Caco-2 (cell line): ENCODE results near the gene NOP58. TPM values are rescaled to one million over a fixed set of nuclear protein-coding genes. Genes with fewer than 3 reads are reported as not detected.

Experiments
- BruUV-seq: library from RNA; stranded (reverse); fragments of 400-500 nt; replicated peaks from 2 replicates; lab custom pipeline; 2021; lab: Mats Ljungman, UMichigan
- CTCF ChIA-PET: fragments of 300-600 bp; sonication (Branson Sonifier 250); formaldehyde crosslinking; loops from one replicate; lab custom pipeline; 2022; ENCODE audit warnings: antibody characterized with exemption; lab: Charles Lee
- POLR2A ChIA-PET: fragments of 300-600 bp; sonication (Branson Sonifier 250); formaldehyde crosslinking; loops from one replicate; lab custom pipeline; 2022; ENCODE audit warnings: antibody characterized with exemption; lab: Charles Lee
- DNase-seq, 2 experiments: peaks; one replicate each; pipeline versions ENCODE4 v3.0.0 to v3.0.0-alpha.2; 2020 to 2022
- H3K27me3 ChIP-seq: replicated peaks from 2 replicates; pipeline ENCODE4 v1.6.0; 2011; ENCODE audit warnings: low read length; ENCODE audit not compliant: control insufficient read depth, insufficient read depth
- H3K36me3 ChIP-seq: 2 replicates; pipeline ENCODE4 v1.5.1; 2011; ENCODE audit warnings: low read length; ENCODE audit not compliant: control insufficient read depth, insufficient read depth
- H3K4me1 ChIP-seq: fragments of 250-450 bp; sonication (Bioruptor Pico); 2 replicates; pipeline ENCODE4 v1.5.1; 2020; ENCODE audit warnings: mild to moderate bottlenecking
- H3K4me3 ChIP-seq: 2 replicates; pipeline ENCODE4 v1.5.1; 2011; ENCODE audit warnings: low read depth, mild to moderate bottlenecking, control low read depth, low read length
- H3K9me3 ChIP-seq: fragments of 250-450 bp; sonication (Bioruptor Pico); 2 replicates; pipeline ENCODE4 v1.5.1; 2020; ENCODE audit warnings: mild to moderate bottlenecking, moderate library complexity
- H3K27ac Mint-ChIP-seq: one replicate; pipeline ENCODE4 v1.8.0; 2022; ENCODE audit warnings: mixed read lengths; ENCODE audit not compliant: unreplicated experiment
- H3K27me3 Mint-ChIP-seq: one replicate; pipeline ENCODE4 v1.8.0; 2022; ENCODE audit warnings: mixed read lengths; ENCODE audit not compliant: insufficient read depth, unreplicated experiment
- H3K36me3 Mint-ChIP-seq: one replicate; pipeline ENCODE4 v1.8.0; 2022; ENCODE audit warnings: mild to moderate bottlenecking, mixed read lengths; ENCODE audit not compliant: insufficient read depth, unreplicated experiment
- H3K4me1 Mint-ChIP-seq: one replicate; pipeline ENCODE4 v1.8.0; 2022; ENCODE audit warnings: low read depth, mixed read lengths; ENCODE audit not compliant: unreplicated experiment
- H3K4me3 Mint-ChIP-seq: one replicate; pipeline ENCODE4 v1.8.0; 2022; ENCODE audit warnings: mild to moderate bottlenecking, moderate library complexity, mixed read lengths; ENCODE audit not compliant: unreplicated experiment
- H3K9me3 Mint-ChIP-seq: one replicate; pipeline ENCODE4 v1.8.0; 2022; ENCODE audit warnings: mixed read lengths; ENCODE audit not compliant: unreplicated experiment
- CTCF ChIP-seq, 2 experiments: fragments of 200-600 bp in 1 of 2; IDR thresholded peaks; 1 replicate in 1 of 2; 2 replicates in 1 of 2; pipeline versions ENCODE4 v1.5.1 to v1.8.0; 2011 to 2022; ENCODE audit warnings: antibody characterized with exemption in 1 of 2, control low read depth in 1 of 2, inconsistent platforms in 1 of 2, low read depth in 1 of 2, low read length in 1 of 2, mild to moderate bottlenecking in 1 of 2, moderate library complexity in 1 of 2; ENCODE audit not compliant: insufficient read depth in 1 of 2, severe bottlenecking in 1 of 2, unreplicated experiment in 1 of 2
- intact Hi-C: fragments of 100-400 bp; cut with micrococcal nuclease; formaldehyde crosslinking; loops from one replicate; pipeline ENCODE4 v1.10.0; 2022; ENCODE audit not compliant: unreplicated experiment
- total RNA-seq: library from RNA; stranded (reverse); gene quantifications from 2 replicates; pipeline ENCODE4 v1.2.3, GENCODE V29; 2022

The NOP58 gene
- total RNA-seq, 1 experiment from 2014 or later: 147 TPM

- no peaks in the 10 kb centered on the region for H3K4me1 ChIP-seq
- ChIA-PET POLR2A (no interaction called here), CTCF (no interaction called here)
- Mint-ChIP-seq H3K27ac (no peak overlapping the region), H3K27me3 (no peaks in the 10 kb centered on the region), H3K36me3 (peaks cover 98% of the 10 kb centered on the region), H3K9me3 (no peaks in the 10 kb centered on the region), H3K4me3 (no peak overlapping the region), H3K4me1 (no peaks in the 10 kb centered on the region)
- H3K9me3 ChIP-seq: no peaks in the 10 kb centered on the region
- no peak for DNase-seq
- H3K27me3 ChIP-seq: no peaks in the 10 kb centered on the region
- H3K4me3 ChIP-seq: no peak overlapping the region
- no peak for TF ChIP-seq CTCF (IDR thresholded peaks at IDR 0.05; ENCODE audit: insufficient read depth in 1 of 2, low read depth in 1 of 2, low read length in 1 of 2, severe bottlenecking in 1 of 2, unreplicated experiment in 1 of 2)
- BruUV-seq: no TSS peak
- H3K36me3 ChIP-seq: 0 out of 2 replicates have a peak, but pooled peaks cover 1% of the 10 kb centered on the region
- intact Hi-C loops: no loop called here
These were observed 24.0 kb downstream of the NOP58 start for GRCh38 chr2:202289394-202290204.

- Histone ChIP-seq H3K27me3 (no peaks in the 10 kb centered on the region), H3K9me3 (no peaks in the 10 kb centered on the region), H3K4me1 (no peaks in the 10 kb centered on the region), H3K36me3 (0 out of 2 replicates have a peak, but pooled peaks cover 1% of the 10 kb centered on the region), H3K4me3 (no peak overlapping the region)
- Mint-ChIP-seq H3K27ac (no peak overlapping the region), H3K4me3 (no peak overlapping the region), H3K36me3 (peaks cover 98% of the 10 kb centered on the region), H3K9me3 (no peaks in the 10 kb centered on the region), H3K27me3 (no peaks in the 10 kb centered on the region), H3K4me1 (no peaks in the 10 kb centered on the region)
- no TSS peak for BruUV-seq
- ChIA-PET CTCF (no interaction called here), POLR2A (no interaction called here)
- intact Hi-C loops: no loop called here
- no peak for TF ChIP-seq CTCF (IDR thresholded peaks at IDR 0.05; ENCODE audit: insufficient read depth in 1 of 2, low read depth in 1 of 2, low read length in 1 of 2, severe bottlenecking in 1 of 2, unreplicated experiment in 1 of 2)
- DNase-seq: no peak
These were observed 24.8 kb downstream of the NOP58 start for GRCh38 chr2:202290316-202290715.

GRCh38 chr2:202290970-202291369 is 25.4 kb downstream of the NOP58 start:
- Histone ChIP-seq H3K27me3 (no peaks in the 10 kb centered on the region), H3K4me3 (no peak overlapping the region), H3K9me3 (no peaks in the 10 kb centered on the region), H3K36me3 (0 out of 2 replicates have a peak, but pooled peaks cover 1% of the 10 kb centered on the region), H3K4me1 (no peaks in the 10 kb centered on the region)
- intact Hi-C loops: no loop called here
- H3K4me3 Mint-ChIP-seq: no peak overlapping the region
- no peaks in the 10 kb centered on the region for H3K4me1 Mint-ChIP-seq
- H3K27me3 Mint-ChIP-seq: no peaks in the 10 kb centered on the region
- ChIA-PET CTCF (no interaction called here), POLR2A (no interaction called here)
- TF ChIP-seq CTCF (IDR thresholded peaks at IDR 0.05; ENCODE audit: insufficient read depth in 1 of 2, low read depth in 1 of 2, low read length in 1 of 2, severe bottlenecking in 1 of 2, unreplicated experiment in 1 of 2): no peak
- no peak for DNase-seq
- BruUV-seq: no TSS peak
- H3K36me3 Mint-ChIP-seq: peaks cover 98% of the 10 kb centered on the region
- H3K27ac Mint-ChIP-seq: no peak overlapping the region
- no peaks in the 10 kb centered on the region for H3K9me3 Mint-ChIP-seq
